Naive thymus-derived CD8-positive, alpha-beta T cell (primary cell): ENCODE measurements around the gene TBXT. TPM values are rescaled to one million over a fixed set of nuclear protein-coding genes. Genes with fewer than 3 reads are reported as not detected.
"Not testable (repeated sequence)": the region's sequence is repeated elsewhere in the genome, so short reads cannot be mapped to it uniquely, and the experiment has no call there.

Source experiments
- ATAC-seq, 2 donors: fragments of 150-1000 bp; cut with Tn5 transposase in 1 of 2; sonication (Bioruptor Pico), chemical (Tn5 transposase) in 1 of 2; 1 replicate in 1 of 2; 2 replicates in 1 of 2; pipeline ENCODE4 v1.10.0; 2021; ENCODE audit warnings: mild to moderate bottlenecking in 2 of 2, moderate library complexity in 2 of 2
- POLR2A ChIA-PET: fragments of 350-600 bp; sonication (Branson Sonifier 250); formaldehyde crosslinking; loops from one replicate; lab custom pipeline; 2021; ENCODE audit warnings: antibody characterized with exemption; lab: Charles Lee
- DNase-seq, 10 donors: peaks; one replicate each; pipeline versions ENCODE4 v3.0.0 to v3.0.0-alpha.2; 2020 to 2022
- H3K27ac Mint-ChIP-seq, 10 donors: one replicate each; pipeline ENCODE4 v1.8.0; 2020 to 2022; ENCODE audit warnings: mild to moderate bottlenecking in 10 of 10, mixed read lengths in 10 of 10, moderate library complexity in 4 of 10, inconsistent platforms in 1 of 10
- H3K27me3 Mint-ChIP-seq, 5 donors: one replicate each; pipeline ENCODE4 v1.8.0; 2021 to 2022; ENCODE audit warnings: mixed read lengths in 5 of 5
- H3K36me3 Mint-ChIP-seq, 3 donors: one replicate each; pipeline ENCODE4 v1.8.0; 2020 to 2022; ENCODE audit warnings: mixed read lengths in 3 of 3, mild to moderate bottlenecking in 2 of 3, inconsistent platforms in 1 of 3
- H3K4me1 Mint-ChIP-seq, 4 donors: one replicate each; pipeline ENCODE4 v1.8.0; 2021 to 2022; ENCODE audit warnings: mixed read lengths in 4 of 4
- H3K4me3 Mint-ChIP-seq, 10 donors: one replicate each; pipeline ENCODE4 v1.8.0; 2020 to 2022; ENCODE audit warnings: mild to moderate bottlenecking in 10 of 10, mixed read lengths in 10 of 10, moderate library complexity in 6 of 10, inconsistent platforms in 1 of 10
- H3K9me3 Mint-ChIP-seq, 9 donors: one replicate each; pipeline ENCODE4 v1.8.0; 2020 to 2022; ENCODE audit warnings: mixed read lengths in 9 of 9, mild to moderate bottlenecking in 3 of 9, inconsistent platforms in 1 of 9, moderate library complexity in 1 of 9
- polyA plus RNA-seq, 3 donors: library from polyadenylated mRNA; unstranded; fragments of 300-500 nt; fragmentation: Illumina TruSeq; gene quantifications; one replicate each; pipeline ENCODE4 v1.2.3, GENCODE V29; 2021
- total RNA-seq, 8 experiments: library from RNA in 2 of 8; stranded (reverse) in 2 of 8; gene quantifications; one replicate each; pipeline ENCODE4 v1.2.3 and lab custom pipeline; 2021 to 2026

The TBXT gene
- total and polyA plus RNA-seq, 5 experiments from 2014 or later: not detected

GRCh38 chr6:166127624-166128472, 39.8 kb downstream of the TBXT start:
- POLR2A ChIA-PET: no interaction called here

GRCh38 chr6:166123115-166123514, 44.5 kb downstream of the TBXT start:
- DNase-seq, POLR2A ChIA-PET, H3K36me3 Mint-ChIP-seq, H3K4me1 Mint-ChIP-seq, H3K27ac Mint-ChIP-seq, H3K9me3 Mint-ChIP-seq, H3K4me3 Mint-ChIP-seq, ATAC-seq: not testable (repeated sequence)
- H3K27me3 Mint-ChIP-seq: peaks cover 2 to 32% (median 16%) of the 10 kb centered on the region in 5 donors

More at GRCh38 chr6:166127624-166128472, 39.8 kb downstream of the TBXT start:
- no peak for ATAC-seq
- Mint-ChIP-seq H3K9me3 (peaks cover 0 to 3% (median 0%) of the 10 kb centered on the region in 9 donors), H3K4me1 (no peaks in the 10 kb centered on the region), H3K27me3 (peaks cover 8 to 49% (median 19%) of the 10 kb centered on the region in 5 donors), H3K4me3 (no peak overlapping the region), H3K36me3 (no peaks in the 10 kb centered on the region), H3K27ac (no peak overlapping the region)
- no peak for DNase-seq

- no peak overlapping the region for H3K4me3 Mint-ChIP-seq
- no peaks in the 10 kb centered on the region for H3K4me1 Mint-ChIP-seq
- no peak for ATAC-seq
- no peak for DNase-seq
- POLR2A ChIA-PET: no interaction called here
- peaks cover 0 to 25% (median 7%) of the 10 kb centered on the region in 5 donors for H3K27me3 Mint-ChIP-seq
- no peaks in the 10 kb centered on the region for H3K36me3 Mint-ChIP-seq
- H3K27ac Mint-ChIP-seq: no peak overlapping the region
- no peaks in the 10 kb centered on the region for H3K9me3 Mint-ChIP-seq
Measured at GRCh38 chr6:166121726-166122125, 45.9 kb downstream of the TBXT start.

- Mint-ChIP-seq H3K36me3 (peaks cover 0 to 10% (median 0%) of the 10 kb centered on the region in 3 donors), H3K4me1 (no peaks in the 10 kb centered on the region), H3K27ac (no peak overlapping the region), H3K9me3 (peaks cover 0 to 19% (median 2%) of the 10 kb centered on the region in 9 donors), H3K27me3 (peaks cover 2 to 12% (median 3%) of the 10 kb centered on the region in 5 donors), H3K4me3 (no peak overlapping the region)
- ATAC-seq: no peak
- no peak for DNase-seq
- POLR2A ChIA-PET: no interaction called here
Measured at GRCh38 chr6:166119116-166119911, 48.3 kb downstream of the TBXT start.

GRCh38 chr6:166115609-166116008, 52.0 kb downstream of the TBXT start:
- Mint-ChIP-seq H3K27me3 (peaks cover 5 to 33% (median 22%) of the 10 kb centered on the region in 5 donors), H3K4me3 (no peak overlapping the region), H3K4me1 (no peaks in the 10 kb centered on the region), H3K36me3 (peaks cover 0 to 10% (median 0%) of the 10 kb centered on the region in 3 donors), H3K27ac (no peak overlapping the region), H3K9me3 (peaks cover 0 to 21% (median 2%) of the 10 kb centered on the region in 9 donors)
- POLR2A ChIA-PET: no interaction called here
- no peak for ATAC-seq
- DNase-seq: no peak

- POLR2A ChIA-PET: no interaction called here
- Mint-ChIP-seq H3K36me3 (peaks cover 0 to 10% (median 0%) of the 10 kb centered on the region in 3 donors), H3K4me1 (no peaks in the 10 kb centered on the region), H3K9me3 (peaks cover 0 to 21% (median 2%) of the 10 kb centered on the region in 9 donors), H3K27ac (peak overlapping the region in 1 of 10 donors; percentile 10), H3K4me3 (no peak overlapping the region), H3K27me3 (peaks cover 7 to 45% (median 26%) of the 10 kb centered on the region in 5 donors)
- no peak for DNase-seq
- ATAC-seq: no peak
Measured at GRCh38 chr6:166112580-166112979, 55.1 kb downstream of the TBXT start.

- peaks cover 13 to 41% (median 33%) of the 10 kb centered on the region in 5 donors for H3K27me3 Mint-ChIP-seq
- H3K9me3 Mint-ChIP-seq: peaks cover 0 to 5% (median 0%) of the 10 kb centered on the region in 9 donors
- no peak overlapping the region for H3K4me3 Mint-ChIP-seq
- no peak overlapping the region for H3K27ac Mint-ChIP-seq
- DNase-seq (no peak), ATAC-seq (no peak)
- peaks cover 0 to 6% (median 4%) of the 10 kb centered on the region in 4 donors for H3K4me1 Mint-ChIP-seq
- POLR2A ChIA-PET: no interaction called here
- no peaks in the 10 kb centered on the region for H3K36me3 Mint-ChIP-seq
Measured at GRCh38 chr6:166109608-166110007, 58.0 kb downstream of the TBXT start.

Other genes with a start within 250 kb of the TBXT start
- not detected for gene PRR18, start 140.5 kb upstream of the TBXT start, total RNA-seq
- not detected for gene PRR18, start 140.5 kb upstream of the TBXT start, polyA plus RNA-seq
- 10 to 100 TPM; 28.5 to 30.9 TPM for gene SFT2D1, start 174.7 kb upstream of the TBXT start, total RNA-seq
- gene SFT2D1, start 174.7 kb upstream of the TBXT start, polyA plus RNA-seq: 10 to 100 TPM; 44.2 to 58.1 (median 55.7) TPM
- gene MPC1, start 215.1 kb upstream of the TBXT start, total RNA-seq: 10 to 100 TPM; 33.5 to 38.8 TPM
- 10 to 100 TPM; 64.1 to 76.7 (median 65.8) TPM for gene MPC1, start 215.1 kb upstream of the TBXT start, polyA plus RNA-seq